ENCODE results near the gene LTC4S.
"Not testable (repeated sequence)": the region's sequence is repeated elsewhere in the genome, so short reads cannot be mapped to it uniquely, and the experiment has no call there.

Gene LTC4S

GRCh38 chr5:179828756-179829421 is 35.1 kb downstream of the LTC4S start:
- TF ChIP-seq ZNF274 (IDR thresholded peaks at IDR 0.05; ENCODE audit: low read depth, low read length) = no peak
- no peak overlapping the region for H3K4me3 ChIP-seq (ENCODE audit: low read length)

GRCh38 chr5:179829732-179830435 is 36.1 kb downstream of the LTC4S start:
- no peak overlapping the region for H3K4me3 ChIP-seq (ENCODE audit: low read length)
- TF ChIP-seq ZNF274 (IDR thresholded peaks at IDR 0.05; ENCODE audit: low read depth, low read length) = no peak

GRCh38 chr5:179830818-179831468 is 37.2 kb downstream of the LTC4S start:
- no peak for TF ChIP-seq ZNF274 (IDR thresholded peaks at IDR 0.05; ENCODE audit: low read depth, low read length)
- no peak overlapping the region for H3K4me3 ChIP-seq (ENCODE audit: low read length)

GRCh38 chr5:179832039-179832745 is 38.4 kb downstream of the LTC4S start:
- no peak overlapping the region for H3K4me3 ChIP-seq (ENCODE audit: low read length)
- no peak for TF ChIP-seq ZNF274 (IDR thresholded peaks at IDR 0.05; ENCODE audit: low read depth, low read length)

- no peak overlapping the region for H3K4me3 ChIP-seq (ENCODE audit: low read length)
- no peak for TF ChIP-seq ZNF274 (IDR thresholded peaks at IDR 0.05; ENCODE audit: low read depth, low read length)
Measured at GRCh38 chr5:179833056-179833708, 39.4 kb downstream of the LTC4S start.

- no peak overlapping the region for H3K4me3 ChIP-seq (ENCODE audit: low read length)
- TF ChIP-seq ZNF274 (IDR thresholded peaks at IDR 0.05; ENCODE audit: low read depth, low read length) = no peak
Measured at GRCh38 chr5:179833709-179834070, 39.9 kb downstream of the LTC4S start.

GRCh38 chr5:179834120-179834519 is 40.3 kb downstream of the LTC4S start:
- no peak for TF ChIP-seq ZNF274 (IDR thresholded peaks at IDR 0.05; ENCODE audit: low read depth, low read length)
- H3K4me3 ChIP-seq (ENCODE audit: low read length) = no peak overlapping the region

GRCh38 chr5:179834871-179835270 is 41.1 kb downstream of the LTC4S start:
- H3K4me3 ChIP-seq (ENCODE audit: low read length) = not testable (repeated sequence)

GRCh38 chr5:179836225-179837019 is 42.6 kb downstream of the LTC4S start:
- H3K4me3 ChIP-seq (ENCODE audit: low read length) = no peak overlapping the region

GRCh38 chr5:179837076-179838011 is 43.6 kb downstream of the LTC4S start:
- TF ChIP-seq ZNF274 (IDR thresholded peaks at IDR 0.05; ENCODE audit: low read depth, low read length) = no peak
- no peak overlapping the region for H3K4me3 ChIP-seq (ENCODE audit: low read length)

More at GRCh38 chr5:179836225-179837019, 42.6 kb downstream of the LTC4S start:
- no peak for TF ChIP-seq ZNF274 (IDR thresholded peaks at IDR 0.05; ENCODE audit: low read depth, low read length)

- TF ChIP-seq ZNF274 (IDR thresholded peaks at IDR 0.05; ENCODE audit: low read depth, low read length) = no peak
- no peak overlapping the region for H3K4me3 ChIP-seq (ENCODE audit: low read length)
Measured at GRCh38 chr5:179839328-179840256, 45.8 kb downstream of the LTC4S start.
